Neuron (in vitro differentiated cells): ENCODE measurements around the gene C1orf122.

ENCODE experiments used
- H2AFZ ChIP-seq: one replicate; pipeline ENCODE4 v1.6.1; 2013; ENCODE audit warnings: low read depth, mild to moderate bottlenecking, inconsistent platforms, low read length, moderate library complexity
- H3K27me3 ChIP-seq: one replicate; pipeline ENCODE4 v1.6.1; 2013; ENCODE audit warnings: low read length; ENCODE audit not compliant: insufficient read depth
- H3K36me3 ChIP-seq: one replicate; pipeline ENCODE4 v1.6.1; 2013; ENCODE audit warnings: low read length; ENCODE audit not compliant: insufficient read depth
- H3K4me1 ChIP-seq: one replicate; pipeline ENCODE4 v1.6.1; 2013; ENCODE audit warnings: low read length; ENCODE audit not compliant: insufficient read depth
- H3K4me3 ChIP-seq: 2 replicates; pipeline ENCODE4 v1.5.1; 2013; ENCODE audit warnings: mild to moderate bottlenecking, low read length, moderate library complexity
- H3K9me3 ChIP-seq: one replicate; pipeline ENCODE4 v1.6.1; 2013; ENCODE audit warnings: low read length

The C1orf122 gene

DNA sequence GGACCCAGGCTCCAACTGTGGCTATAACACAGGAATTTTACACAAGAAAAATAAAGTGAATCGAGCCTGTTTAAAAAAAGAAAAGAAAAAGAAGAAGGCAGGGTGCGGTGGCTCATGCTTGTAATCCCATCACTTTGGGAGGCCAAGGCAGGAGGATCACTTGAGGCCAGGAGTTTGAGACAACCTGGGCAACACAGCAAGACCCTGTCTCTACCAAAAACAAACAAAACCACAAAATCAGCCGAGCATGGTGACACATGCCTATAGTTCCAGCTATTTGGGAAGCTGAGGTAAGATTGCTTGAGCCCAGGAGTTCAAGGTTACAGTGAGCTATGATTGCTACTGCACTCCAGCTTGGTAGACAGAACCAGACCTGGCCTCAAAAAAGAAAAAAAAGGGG is 34.1 kb downstream of the C1orf122 start:
- Histone ChIP-seq H3K9me3 (no peaks in the 10 kb centered on the region), H3K4me3 (no peak overlapping the region), H3K27me3 (no peaks in the 10 kb centered on the region), H2AFZ (no peak overlapping the region), H3K36me3 (peaks cover 29% of the 10 kb centered on the region), H3K4me1 (no peaks in the 10 kb centered on the region)

DNA sequence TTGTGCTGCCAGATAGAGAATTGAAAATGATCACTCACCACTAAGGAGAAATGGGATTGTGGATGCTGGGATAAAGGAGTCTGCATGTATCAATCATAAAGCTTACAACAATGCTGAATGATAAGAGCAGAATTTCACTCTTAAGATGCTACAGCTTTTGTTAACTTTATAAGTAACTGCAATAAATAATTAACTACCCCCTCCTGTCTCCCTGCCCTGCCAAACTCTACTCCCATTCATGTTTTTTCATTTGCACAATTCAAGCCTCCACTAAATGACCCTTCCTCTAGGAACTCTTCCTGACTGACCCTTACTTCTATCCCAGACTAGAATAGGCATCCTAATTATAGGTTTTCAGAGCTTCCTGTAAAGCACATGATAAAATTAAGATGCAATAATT is 36.9 kb downstream of the C1orf122 start:
- H3K36me3 ChIP-seq = peaks cover 11% of the 10 kb centered on the region

DNA sequence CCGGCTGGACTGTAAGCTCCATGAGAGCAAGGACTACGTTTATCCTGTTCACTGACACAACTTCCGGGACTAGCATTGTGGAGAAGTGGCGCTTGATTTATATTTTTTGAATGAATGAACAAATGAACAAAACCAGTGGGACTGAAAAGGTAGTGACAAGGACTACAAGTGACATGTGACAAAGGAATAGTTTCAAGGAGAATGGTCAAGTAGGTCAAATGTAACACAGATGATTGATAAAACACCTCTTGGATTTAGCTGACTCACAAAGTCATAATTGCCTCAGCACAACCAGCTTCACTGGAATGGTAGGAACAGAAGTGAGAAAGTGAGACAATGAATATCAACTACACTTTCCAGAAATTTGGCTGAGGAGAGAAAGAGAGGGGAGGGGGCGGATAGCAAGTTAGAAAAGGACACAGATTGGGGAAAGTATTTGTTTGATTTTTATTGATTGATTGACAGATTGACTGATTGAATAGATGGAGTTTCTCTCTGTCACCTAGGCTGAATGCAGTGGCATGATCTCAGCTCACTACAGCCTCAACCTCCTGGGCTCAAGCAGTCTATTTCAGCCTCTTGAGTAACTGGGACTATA is 37.6 kb downstream of the C1orf122 start:
- H3K4me1 ChIP-seq = no peaks in the 10 kb centered on the region
- peaks cover 10% of the 10 kb centered on the region for H3K36me3 ChIP-seq
- H2AFZ ChIP-seq = no peak overlapping the region
- no peak overlapping the region for H3K4me3 ChIP-seq
- no peaks in the 10 kb centered on the region for H3K27me3 ChIP-seq
- no peaks in the 10 kb centered on the region for H3K9me3 ChIP-seq

More for the DNA sequence above, 36.9 kb downstream of the C1orf122 start:
- no peak overlapping the region for H3K4me3 ChIP-seq
- H2AFZ ChIP-seq = no peak overlapping the region
- H3K4me1 ChIP-seq = no peaks in the 10 kb centered on the region
- H3K27me3 ChIP-seq = no peaks in the 10 kb centered on the region
- H3K9me3 ChIP-seq = no peaks in the 10 kb centered on the region

DNA sequence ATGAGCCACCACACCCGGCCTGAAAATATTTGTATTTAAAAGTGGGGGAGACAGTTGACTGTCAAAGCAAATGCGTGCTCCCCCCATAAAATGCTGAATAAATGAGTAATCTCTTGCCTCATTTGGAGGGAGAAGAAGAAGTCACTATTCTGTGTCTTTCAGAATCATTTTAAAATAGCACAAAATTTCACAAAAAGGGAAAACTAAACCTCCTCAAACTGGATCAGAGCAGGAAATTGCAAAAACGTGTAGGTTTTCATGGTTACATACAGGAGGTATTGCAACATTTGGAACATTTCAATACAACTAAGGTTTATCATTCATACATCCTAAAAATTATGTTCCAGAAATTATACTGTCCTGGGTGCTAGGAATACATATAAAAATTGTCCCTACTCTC is 38.2 kb downstream of the C1orf122 start:
- H3K4me3 ChIP-seq = no peak overlapping the region
- H3K9me3 ChIP-seq = no peaks in the 10 kb centered on the region
- no peak overlapping the region for H2AFZ ChIP-seq
- no peaks in the 10 kb centered on the region for H3K4me1 ChIP-seq
- peaks cover 12% of the 10 kb centered on the region for H3K36me3 ChIP-seq
- H3K27me3 ChIP-seq = no peaks in the 10 kb centered on the region

DNA sequence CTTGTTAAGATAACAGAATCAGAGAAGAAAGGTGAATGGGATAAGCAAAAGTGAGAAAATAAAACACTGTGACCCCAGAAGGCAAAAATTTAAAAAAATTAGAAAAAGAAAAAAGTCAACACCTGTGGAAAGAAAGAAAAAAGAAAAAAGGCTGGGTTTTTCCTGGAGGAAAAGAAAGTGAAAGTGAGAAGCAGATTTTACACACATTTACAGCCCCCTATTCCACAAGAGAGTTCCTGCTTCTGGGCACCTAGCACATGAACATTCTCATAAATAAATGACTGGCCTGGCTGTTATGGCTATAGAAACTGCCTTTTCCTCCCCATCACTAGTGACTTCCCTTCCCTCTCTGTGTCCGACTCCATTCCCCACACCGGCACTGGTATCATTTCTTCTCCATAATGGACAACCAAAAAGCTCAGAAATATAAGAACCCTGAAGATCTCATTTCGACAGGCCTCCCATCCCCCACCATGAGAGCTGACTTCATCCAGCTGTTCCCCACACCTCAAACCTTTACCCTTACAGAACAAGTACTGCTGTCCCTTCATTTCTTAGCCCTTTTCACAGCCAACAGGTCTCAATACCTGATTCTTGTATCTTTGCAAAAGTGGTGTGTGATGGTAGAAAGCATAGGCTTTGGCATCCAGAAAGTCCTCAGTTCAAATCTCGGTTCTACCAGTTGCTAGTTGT is 39.2 kb downstream of the C1orf122 start:
- Histone ChIP-seq H3K27me3 (no peaks in the 10 kb centered on the region), H3K36me3 (peaks cover 12% of the 10 kb centered on the region), H3K9me3 (no peaks in the 10 kb centered on the region), H3K4me1 (no peaks in the 10 kb centered on the region), H3K4me3 (no peak overlapping the region), H2AFZ (no peak overlapping the region)

DNA sequence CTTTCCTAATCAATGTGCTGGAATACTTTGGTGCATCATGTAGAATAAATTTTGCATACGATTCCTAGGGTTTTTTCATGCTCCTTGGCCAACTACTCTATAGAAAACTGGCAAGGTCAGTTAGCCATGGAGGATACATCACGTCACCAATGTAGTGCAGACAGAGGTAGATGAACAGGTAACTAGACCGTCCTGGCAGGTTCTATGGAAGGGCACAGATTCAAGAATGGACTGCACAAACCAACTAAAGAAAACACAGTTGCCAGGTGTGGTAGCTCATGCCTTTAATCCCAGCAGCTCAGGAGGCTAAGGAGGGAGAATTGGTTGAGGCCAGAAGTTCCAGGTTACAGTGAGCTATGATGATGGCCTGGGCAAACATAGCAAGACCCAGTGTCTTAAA is 41.9 kb downstream of the C1orf122 start:
- Histone ChIP-seq H3K4me3 (no peak overlapping the region), H2AFZ (no peak overlapping the region), H3K4me1 (no peaks in the 10 kb centered on the region), H3K36me3 (peaks cover 20% of the 10 kb centered on the region), H3K27me3 (no peaks in the 10 kb centered on the region), H3K9me3 (no peaks in the 10 kb centered on the region)

DNA sequence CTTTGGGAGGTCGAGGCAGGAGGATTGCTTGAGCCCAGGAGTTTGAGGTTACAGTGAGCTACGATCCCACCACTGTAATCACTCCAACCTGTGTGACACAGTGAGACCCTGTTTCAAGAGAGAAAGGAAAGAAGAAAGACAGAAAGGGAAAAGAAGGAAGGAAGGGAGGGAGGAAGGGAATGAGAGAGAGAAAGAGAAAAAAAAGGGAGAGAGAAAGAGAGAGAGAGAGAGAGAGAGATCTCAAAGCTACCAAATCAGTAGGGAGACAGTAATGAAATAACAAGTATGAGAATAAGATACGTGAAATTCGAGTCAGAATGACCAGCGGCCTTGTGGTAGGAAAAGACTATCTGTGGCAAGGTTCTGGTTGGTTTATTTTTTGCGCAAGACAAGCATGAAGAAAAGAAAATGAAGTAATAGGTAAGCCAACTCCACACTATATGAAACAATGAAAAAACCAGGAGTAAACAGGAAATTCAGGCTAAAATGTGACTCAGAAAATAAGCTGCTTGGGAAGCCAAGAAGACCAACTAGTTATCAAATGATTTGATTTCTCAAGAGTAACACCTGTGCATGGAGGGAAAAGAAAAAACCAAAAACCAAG is 42.9 kb downstream of the C1orf122 start:
- Histone ChIP-seq H2AFZ (no peak overlapping the region), H3K9me3 (no peaks in the 10 kb centered on the region), H3K27me3 (no peaks in the 10 kb centered on the region), H3K36me3 (peaks cover 23% of the 10 kb centered on the region), H3K4me3 (no peak overlapping the region), H3K4me1 (no peaks in the 10 kb centered on the region)

DNA sequence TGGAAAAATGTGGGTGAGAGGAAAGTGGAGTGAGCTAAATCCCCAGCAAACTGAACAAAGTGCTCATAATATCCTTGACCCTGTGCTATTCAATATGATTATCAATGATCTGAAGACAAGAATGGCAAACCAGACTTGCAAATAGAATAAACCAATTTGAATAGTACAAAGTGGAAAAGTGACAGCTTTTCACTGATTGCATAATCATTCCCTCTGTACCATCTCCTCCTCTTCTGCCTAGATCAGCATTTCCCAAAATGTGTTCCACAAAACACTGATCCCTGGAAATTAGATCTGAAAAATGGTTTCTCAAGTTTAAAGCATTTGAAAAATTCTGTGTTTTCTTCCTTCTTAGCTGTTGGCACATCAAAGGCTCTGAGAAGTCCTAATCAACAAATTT is 43.7 kb downstream of the C1orf122 start:
- Histone ChIP-seq H3K27me3 (no peaks in the 10 kb centered on the region), H3K9me3 (no peaks in the 10 kb centered on the region), H3K4me1 (no peaks in the 10 kb centered on the region), H3K36me3 (peaks cover 27% of the 10 kb centered on the region), H3K4me3 (no peak overlapping the region), H2AFZ (no peak overlapping the region)

DNA sequence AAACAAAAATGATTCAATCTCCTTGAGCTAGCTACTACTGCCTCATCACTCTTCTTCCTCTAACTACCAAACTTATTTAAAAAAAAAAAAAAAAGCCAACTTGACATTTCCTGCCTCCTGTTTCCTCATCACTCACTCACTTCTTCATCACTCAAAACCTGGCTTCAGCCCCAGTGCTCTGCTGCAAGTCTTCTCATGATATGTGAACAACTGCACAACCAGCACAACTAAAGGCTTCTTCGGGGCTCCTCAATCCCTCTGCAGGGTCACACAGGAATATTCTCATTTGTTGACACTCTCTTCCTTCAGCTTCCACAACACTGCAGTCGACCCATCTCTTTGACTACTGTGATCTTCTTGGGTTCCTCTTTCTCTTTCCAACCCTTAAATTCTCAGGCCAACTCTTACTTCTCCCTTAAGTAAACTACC is 44.2 kb downstream of the C1orf122 start:
- no peak overlapping the region for H3K4me3 ChIP-seq
- no peaks in the 10 kb centered on the region for H3K27me3 ChIP-seq
- no peaks in the 10 kb centered on the region for H3K9me3 ChIP-seq
- H2AFZ ChIP-seq = no peak overlapping the region
- no peaks in the 10 kb centered on the region for H3K4me1 ChIP-seq
- H3K36me3 ChIP-seq = peaks cover 30% of the 10 kb centered on the region

DNA sequence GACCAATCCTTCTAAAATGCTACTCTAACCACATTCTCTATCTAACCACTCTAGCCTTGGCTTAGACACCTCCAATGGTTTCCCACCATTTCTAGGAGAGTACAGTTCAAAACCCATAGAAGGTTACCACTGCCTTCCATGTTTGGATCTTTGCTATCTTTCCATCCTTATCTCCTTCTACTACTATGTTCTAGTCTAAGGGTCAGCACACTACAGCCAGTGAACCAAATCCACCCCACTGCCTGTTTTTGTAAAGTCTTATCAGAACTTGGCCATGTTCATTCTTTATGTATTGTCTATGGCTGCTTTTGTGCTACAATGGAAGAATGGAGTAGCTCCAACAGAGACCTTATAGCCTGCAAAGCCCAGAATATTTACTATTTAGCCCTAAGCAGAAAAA is 45.6 kb downstream of the C1orf122 start:
- H3K27me3 ChIP-seq = no peaks in the 10 kb centered on the region
- peaks cover 3% of the 10 kb centered on the region for H3K4me1 ChIP-seq
- no peaks in the 10 kb centered on the region for H3K9me3 ChIP-seq
- H2AFZ ChIP-seq = no peak overlapping the region
- no peak overlapping the region for H3K4me3 ChIP-seq
- H3K36me3 ChIP-seq = peaks cover 37% of the 10 kb centered on the region

DNA sequence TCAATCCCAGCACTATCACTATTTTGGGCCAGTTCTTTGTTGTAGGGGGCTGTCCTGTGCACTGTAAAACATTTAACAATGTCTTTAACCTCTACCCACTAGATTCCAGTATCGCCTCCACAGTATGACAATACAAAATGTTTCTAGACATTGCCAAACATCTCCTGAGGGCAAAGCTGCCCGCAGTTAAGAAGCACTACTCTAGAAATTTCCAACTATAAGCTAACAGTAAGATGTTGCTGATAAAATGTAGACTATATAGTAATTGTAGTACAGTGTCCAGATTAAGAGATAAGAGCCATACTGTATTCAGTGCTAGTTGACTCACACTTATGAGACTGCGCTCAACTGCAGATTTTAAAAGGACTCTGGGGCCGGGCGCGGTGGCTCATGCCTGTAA is 46.8 kb downstream of the C1orf122 start:
- no peak overlapping the region for H3K4me3 ChIP-seq
- no peaks in the 10 kb centered on the region for H3K27me3 ChIP-seq
- no peak overlapping the region for H2AFZ ChIP-seq
- no peaks in the 10 kb centered on the region for H3K9me3 ChIP-seq
- H3K4me1 ChIP-seq = peaks cover 12% of the 10 kb centered on the region
- peaks cover 37% of the 10 kb centered on the region for H3K36me3 ChIP-seq
